Type B pancreatic cell (in vitro differentiated cells): ENCODE data around the gene ITGB2. TPM values are rescaled to one million over a fixed set of nuclear protein-coding genes. Genes with fewer than 3 reads are reported as not detected.

Source experiments
- DNase-seq: peaks from one replicate; pipeline ENCODE4 v3.0.0; 2021; ENCODE audit warnings: mixed read lengths; ENCODE audit not compliant: unreplicated experiment; ENCODE audit errors: extremely low spot score
- H3K27ac Mint-ChIP-seq: 2 replicates; pipeline ENCODE4 v1.8.0; 2021; ENCODE audit warnings: mild to moderate bottlenecking, mixed read lengths
- H3K27me3 Mint-ChIP-seq: 2 replicates; pipeline ENCODE4 v1.8.0; 2021; ENCODE audit warnings: mixed read lengths
- H3K36me3 Mint-ChIP-seq: 2 replicates; pipeline ENCODE4 v1.8.0; 2021; ENCODE audit warnings: mixed read lengths
- H3K4me1 Mint-ChIP-seq: one replicate; pipeline ENCODE4 v1.8.0; 2021; ENCODE audit warnings: mixed read lengths; ENCODE audit not compliant: unreplicated experiment
- H3K4me3 Mint-ChIP-seq: 2 replicates; pipeline ENCODE4 v1.8.0; 2021; ENCODE audit warnings: mild to moderate bottlenecking, mixed read lengths
- H3K9me3 Mint-ChIP-seq: 2 replicates; pipeline ENCODE4 v1.8.0; 2021; ENCODE audit warnings: mixed read lengths
- total RNA-seq: library from RNA; stranded (reverse); gene quantifications from 2 replicates; pipeline ENCODE4 v1.2.1, GENCODE V29; 2021; ENCODE audit warnings: low replicate concordance
- TF ChIP-seq, protein P1 (sequence below): fragments of 200-600 bp; sonication (generic); conservative IDR thresholded peaks from 2 replicates; pipeline ENCODE4 v1.5.0; 2021; ENCODE audit warnings: antibody characterized with exemption, mild to moderate bottlenecking

ITGB2 gene
- total RNA-seq, 1 donor from 2014 or later, result 0.80 TPM

- H3K4me1 Mint-ChIP-seq, result peaks cover 6% of the 10 kb centered on the region
- H3K27me3 Mint-ChIP-seq, result no peaks in the 10 kb centered on the region
- no peak overlapping the region for H3K4me3 Mint-ChIP-seq
- H3K36me3 Mint-ChIP-seq, result peaks cover 4% of the 10 kb centered on the region
- TF ChIP-seq, protein P1, sequence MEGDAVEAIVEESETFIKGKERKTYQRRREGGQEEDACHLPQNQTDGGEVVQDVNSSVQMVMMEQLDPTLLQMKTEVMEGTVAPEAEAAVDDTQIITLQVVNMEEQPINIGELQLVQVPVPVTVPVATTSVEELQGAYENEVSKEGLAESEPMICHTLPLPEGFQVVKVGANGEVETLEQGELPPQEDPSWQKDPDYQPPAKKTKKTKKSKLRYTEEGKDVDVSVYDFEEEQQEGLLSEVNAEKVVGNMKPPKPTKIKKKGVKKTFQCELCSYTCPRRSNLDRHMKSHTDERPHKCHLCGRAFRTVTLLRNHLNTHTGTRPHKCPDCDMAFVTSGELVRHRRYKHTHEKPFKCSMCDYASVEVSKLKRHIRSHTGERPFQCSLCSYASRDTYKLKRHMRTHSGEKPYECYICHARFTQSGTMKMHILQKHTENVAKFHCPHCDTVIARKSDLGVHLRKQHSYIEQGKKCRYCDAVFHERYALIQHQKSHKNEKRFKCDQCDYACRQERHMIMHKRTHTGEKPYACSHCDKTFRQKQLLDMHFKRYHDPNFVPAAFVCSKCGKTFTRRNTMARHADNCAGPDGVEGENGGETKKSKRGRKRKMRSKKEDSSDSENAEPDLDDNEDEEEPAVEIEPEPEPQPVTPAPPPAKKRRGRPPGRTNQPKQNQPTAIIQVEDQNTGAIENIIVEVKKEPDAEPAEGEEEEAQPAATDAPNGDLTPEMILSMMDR, result no peak
- DNase-seq, result no peak
- no peak overlapping the region for H3K27ac Mint-ChIP-seq
- H3K9me3 Mint-ChIP-seq, result no peaks in the 10 kb centered on the region
These were observed 31.6 kb upstream of the ITGB2 start for GRCh38 chr21:44952116-44952928.

- H3K36me3 Mint-ChIP-seq, result peaks cover 4% of the 10 kb centered on the region
- H3K27ac Mint-ChIP-seq, result no peak overlapping the region
- peaks cover 5% of the 10 kb centered on the region for H3K4me1 Mint-ChIP-seq
- no peaks in the 10 kb centered on the region for H3K9me3 Mint-ChIP-seq
- DNase-seq, result no peak
- H3K27me3 Mint-ChIP-seq, result no peaks in the 10 kb centered on the region
- TF ChIP-seq, protein P1, result no peak
- H3K4me3 Mint-ChIP-seq, result no peak overlapping the region
These were observed 30.7 kb upstream of the ITGB2 start for GRCh38 chr21:44951186-44951915.

DNA sequence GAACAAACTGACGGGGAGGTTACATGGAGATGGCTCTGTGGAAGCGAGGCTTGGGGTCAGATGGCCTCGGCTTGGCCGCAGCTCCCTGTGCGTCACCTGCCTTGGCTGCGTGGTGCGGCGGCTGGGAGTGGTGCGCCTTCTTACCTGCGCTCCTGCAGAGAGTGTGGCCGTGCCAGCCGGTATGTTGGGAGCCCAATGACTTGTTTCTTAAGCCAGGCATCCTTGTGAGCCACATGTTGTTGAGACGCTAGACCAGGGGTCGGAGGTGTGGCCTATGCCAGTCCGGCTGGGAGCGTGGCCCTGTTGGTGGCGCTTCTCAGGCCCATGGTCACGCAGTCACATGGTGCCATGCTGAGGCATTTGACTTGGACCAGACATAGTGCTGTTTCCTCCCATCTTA is 29.7 kb upstream of the ITGB2 start:
- Mint-ChIP-seq H3K4me3 (no peak overlapping the region), H3K9me3 (no peaks in the 10 kb centered on the region), H3K27ac (no peak overlapping the region), H3K36me3 (no peaks in the 10 kb centered on the region), H3K27me3 (no peaks in the 10 kb centered on the region), H3K4me1 (peaks cover under 1% of the 10 kb centered on the region)
- DNase-seq, result no peak
- TF ChIP-seq, protein P1, result no peak

GRCh38 chr21:44949779-44950198 is 29.1 kb upstream of the ITGB2 start:
- TF ChIP-seq, protein P1, result peak; percentile 95
- no peaks in the 10 kb centered on the region for H3K4me1 Mint-ChIP-seq
- H3K36me3 Mint-ChIP-seq, result no peaks in the 10 kb centered on the region
- no peaks in the 10 kb centered on the region for H3K27me3 Mint-ChIP-seq
- H3K27ac Mint-ChIP-seq, result no peak overlapping the region
- no peak overlapping the region for H3K4me3 Mint-ChIP-seq
- peak; percentile 87 for DNase-seq
- no peaks in the 10 kb centered on the region for H3K9me3 Mint-ChIP-seq

- no peaks in the 10 kb centered on the region for H3K9me3 Mint-ChIP-seq
- TF ChIP-seq, protein P1, result no peak
- no peak overlapping the region for H3K27ac Mint-ChIP-seq
- no peak for DNase-seq
- H3K4me3 Mint-ChIP-seq, result no peak overlapping the region
- H3K36me3 Mint-ChIP-seq, result no peaks in the 10 kb centered on the region
- H3K27me3 Mint-ChIP-seq, result no peaks in the 10 kb centered on the region
- H3K4me1 Mint-ChIP-seq, result no peaks in the 10 kb centered on the region
These were observed 28.6 kb upstream of the ITGB2 start for GRCh38 chr21:44949161-44949778.
